ENCODE measurements around the gene ABCA6.

Gene ABCA6

GRCh38 chr17:69143151-69143550 is 1.5 kb upstream of the ABCA6 start:
- no peak for DNase-seq (ENCODE audit: low spot score)

GRCh38 chr17:69142175-69142802 is 594 bp upstream of the ABCA6 start:
- no peak for DNase-seq (ENCODE audit: low spot score)

GRCh38 chr17:69134112-69134511 is 7.6 kb downstream of the ABCA6 start:
- DNase-seq (ENCODE audit: low spot score) = no peak

GRCh38 chr17:69130627-69131296 is 10.9 kb downstream of the ABCA6 start:
- DNase-seq (ENCODE audit: low spot score) = no peak

GRCh38 chr17:69123626-69124025 is 18.1 kb downstream of the ABCA6 start:
- no peak for DNase-seq (ENCODE audit: low spot score)

- DNase-seq (ENCODE audit: low spot score) = no peak
Measured at GRCh38 chr17:69122065-69122464, 19.6 kb downstream of the ABCA6 start.

- DNase-seq (ENCODE audit: low spot score) = no peak
Measured at GRCh38 chr17:69117855-69118784, 23.6 kb downstream of the ABCA6 start.

GRCh38 chr17:69111794-69112193 is 29.9 kb downstream of the ABCA6 start:
- no peak for DNase-seq (ENCODE audit: low spot score)

GRCh38 chr17:69105907-69106730 is 35.6 kb downstream of the ABCA6 start:
- DNase-seq (ENCODE audit: low spot score) = no peak

GRCh38 chr17:69103557-69104233 is 38.0 kb downstream of the ABCA6 start:
- DNase-seq (ENCODE audit: low spot score) = no peak

GRCh38 chr17:69098625-69099024 is 43.1 kb downstream of the ABCA6 start:
- no peak for DNase-seq (ENCODE audit: low spot score)

- DNase-seq (ENCODE audit: low spot score) = no peak
Measured at GRCh38 chr17:69096541-69096940, 45.2 kb downstream of the ABCA6 start.

GRCh38 chr17:69093995-69094394 is 47.7 kb downstream of the ABCA6 start:
- DNase-seq (ENCODE audit: low spot score) = no peak

- no peak for DNase-seq (ENCODE audit: low spot score)
Measured at GRCh38 chr17:69093279-69093789, 48.4 kb downstream of the ABCA6 start.

- DNase-seq (ENCODE audit: low spot score) = no peak
Measured at GRCh38 chr17:69090365-69090764, 51.3 kb downstream of the ABCA6 start.

- no peak for DNase-seq (ENCODE audit: low spot score)
Measured at GRCh38 chr17:69088643-69089200, 53.0 kb downstream of the ABCA6 start.

GRCh38 chr17:69086641-69087040 is 55.1 kb downstream of the ABCA6 start:
- no peak for DNase-seq (ENCODE audit: low spot score)

GRCh38 chr17:69084911-69085310 is 56.8 kb downstream of the ABCA6 start:
- DNase-seq (ENCODE audit: low spot score) = peak; percentile 59

GRCh38 chr17:69082696-69083095 is 59.0 kb downstream of the ABCA6 start:
- DNase-seq (ENCODE audit: low spot score) = no peak

- no peak for DNase-seq (ENCODE audit: low spot score)
Measured at GRCh38 chr17:69078864-69079263, 62.8 kb downstream of the ABCA6 start.

GRCh38 chr17:69075823-69076222 is 65.9 kb downstream of the ABCA6 start:
- DNase-seq (ENCODE audit: low spot score) = no peak
